Measurements from ENCODE around the gene MOB1A.
"Not testable (repeated sequence)": the region's sequence is repeated elsewhere in the genome, so short reads cannot be mapped to it uniquely, and the experiment has no call there.

The MOB1A gene

DNA sequence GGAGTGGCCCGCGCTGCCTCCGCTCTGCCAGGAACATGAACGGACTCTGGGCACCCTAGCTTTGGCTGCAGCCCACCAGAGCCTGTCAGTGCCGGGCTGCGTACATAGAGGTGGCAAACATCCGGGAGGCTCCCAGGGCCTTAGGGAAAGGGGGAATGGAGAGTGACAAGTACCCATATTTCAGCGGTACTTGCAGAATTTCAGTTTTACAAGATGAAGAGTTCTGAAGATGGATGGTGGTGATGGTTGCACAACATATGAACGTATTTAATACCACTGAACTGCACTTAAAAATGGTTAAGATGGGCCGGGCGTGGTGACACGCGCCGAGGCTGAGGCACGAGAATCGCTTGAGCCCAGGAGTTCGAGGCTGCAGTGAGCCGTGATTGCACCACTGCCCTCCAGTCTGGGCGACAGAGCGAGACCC is 20.6 kb upstream of the MOB1A start:
- DNase-seq (ENCODE audit: low read depth in 2 of 2, low spot score in 1 of 2) = no peak

DNA sequence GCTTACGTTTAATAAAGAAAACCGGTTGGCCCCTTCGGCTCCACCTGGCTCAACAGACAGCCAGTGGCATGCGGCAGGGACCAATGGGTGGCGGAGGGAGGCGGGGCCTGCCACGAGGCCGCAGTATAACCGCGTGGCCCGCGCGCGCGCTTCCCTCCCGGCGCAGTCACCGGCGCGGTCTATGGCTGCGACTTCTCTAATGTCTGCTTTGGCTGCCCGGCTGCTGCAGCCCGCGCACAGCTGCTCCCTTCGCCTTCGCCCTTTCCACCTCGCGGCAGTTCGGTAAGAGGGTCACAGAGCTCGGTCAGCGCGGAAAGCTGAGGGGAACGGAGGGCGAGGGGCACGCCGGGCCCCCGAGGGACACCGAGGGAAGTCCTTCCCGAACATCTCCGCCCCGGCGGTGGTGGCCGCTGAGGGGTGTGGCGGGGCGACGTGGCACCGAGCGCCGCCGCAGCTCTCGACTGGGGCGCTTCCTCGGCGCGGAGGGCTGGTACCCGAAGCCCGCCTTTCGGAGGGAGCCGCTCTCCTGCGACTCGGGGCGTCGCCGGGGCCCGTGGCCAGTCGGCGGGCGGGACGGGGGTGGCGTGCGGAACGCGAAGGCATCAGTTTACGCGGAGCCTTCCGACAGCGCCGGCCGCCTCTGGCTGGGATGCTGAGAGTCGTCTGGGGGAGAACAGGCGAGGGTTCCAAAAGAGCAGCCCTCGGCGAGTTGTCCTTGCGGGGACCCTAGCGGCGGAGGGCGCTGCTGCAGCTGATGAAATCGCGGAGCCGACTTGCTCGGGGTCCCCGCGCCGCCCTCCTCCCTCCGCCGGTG is 20.0 kb upstream of the MOB1A start, which contains the start of gene MTHFD2:
MTHFD2 (plus strand) TSS at position 155 of the 814 bp plus-strand sequence; CDS start at position 182, 27 bp downstream.
- peak; percentile 73 to 79 for DNase-seq (ENCODE audit: low read depth in 2 of 2, low spot score in 1 of 2)

DNA sequence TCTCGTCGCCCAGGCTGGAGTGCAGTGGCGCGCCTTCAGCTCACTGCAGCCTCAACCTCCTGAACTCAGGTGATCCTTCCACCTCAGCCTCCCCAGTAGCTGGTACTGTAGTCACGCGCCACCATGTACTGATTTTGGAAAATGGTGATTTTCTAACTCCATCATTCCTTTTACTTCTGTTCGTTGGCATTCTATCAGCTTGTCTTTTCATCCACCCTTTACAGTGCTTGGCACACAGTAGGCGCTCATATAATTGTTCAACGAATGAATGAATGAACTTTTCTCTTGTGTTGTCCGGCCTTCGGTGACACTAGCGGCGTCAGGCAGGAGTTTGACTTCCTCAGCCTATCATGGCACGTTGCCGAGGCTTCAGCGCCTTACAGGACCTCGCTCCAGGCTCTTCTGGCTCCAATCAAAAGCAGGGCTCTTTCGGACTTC is 19.4 kb upstream of the MOB1A start:
- no peak for DNase-seq (ENCODE audit: low read depth in 2 of 2, low spot score in 1 of 2)

DNA sequence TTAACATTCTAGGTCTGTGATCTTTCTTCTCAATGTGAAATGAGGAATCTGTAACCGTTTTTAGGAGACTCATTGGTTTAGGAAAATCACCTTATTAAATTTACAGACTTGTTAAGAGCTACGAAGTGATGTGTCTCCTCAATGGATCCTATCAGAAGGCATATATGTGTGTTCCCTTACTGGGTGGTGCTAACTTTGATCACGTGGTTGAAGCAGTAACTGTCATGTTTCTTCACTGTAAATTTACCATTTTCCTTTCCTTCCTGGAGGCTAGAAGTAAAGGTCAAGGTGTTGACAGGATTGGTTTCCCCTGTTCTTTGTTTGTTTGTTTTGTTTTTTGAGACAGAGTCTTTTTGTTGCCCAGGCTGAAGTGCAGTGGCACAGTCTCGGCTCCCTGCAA is 18.4 kb upstream of the MOB1A start:
- no peak for DNase-seq (ENCODE audit: low read depth in 2 of 2, low spot score in 1 of 2)

DNA sequence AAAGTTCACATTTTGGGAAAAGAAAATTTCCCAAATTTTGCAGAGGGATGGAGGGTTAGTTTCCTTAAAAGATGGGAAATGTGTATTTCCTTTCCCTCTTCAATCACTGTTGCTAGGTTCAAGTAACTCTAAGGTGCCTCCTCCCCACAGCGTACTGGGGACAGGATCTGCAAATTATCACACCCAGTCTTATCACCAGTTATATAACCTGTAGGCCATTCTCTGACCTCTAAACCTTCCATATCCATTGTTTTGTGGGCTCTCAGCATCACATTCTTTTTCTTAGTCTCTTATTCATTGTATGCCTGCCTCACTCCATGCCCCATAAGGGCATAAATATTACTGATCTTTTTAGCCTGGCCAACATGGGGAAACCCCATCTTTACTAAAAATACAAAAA is 16.1 kb upstream of the MOB1A start:
- DNase-seq (ENCODE audit: low read depth in 2 of 2, low spot score in 1 of 2) = no peak

DNA sequence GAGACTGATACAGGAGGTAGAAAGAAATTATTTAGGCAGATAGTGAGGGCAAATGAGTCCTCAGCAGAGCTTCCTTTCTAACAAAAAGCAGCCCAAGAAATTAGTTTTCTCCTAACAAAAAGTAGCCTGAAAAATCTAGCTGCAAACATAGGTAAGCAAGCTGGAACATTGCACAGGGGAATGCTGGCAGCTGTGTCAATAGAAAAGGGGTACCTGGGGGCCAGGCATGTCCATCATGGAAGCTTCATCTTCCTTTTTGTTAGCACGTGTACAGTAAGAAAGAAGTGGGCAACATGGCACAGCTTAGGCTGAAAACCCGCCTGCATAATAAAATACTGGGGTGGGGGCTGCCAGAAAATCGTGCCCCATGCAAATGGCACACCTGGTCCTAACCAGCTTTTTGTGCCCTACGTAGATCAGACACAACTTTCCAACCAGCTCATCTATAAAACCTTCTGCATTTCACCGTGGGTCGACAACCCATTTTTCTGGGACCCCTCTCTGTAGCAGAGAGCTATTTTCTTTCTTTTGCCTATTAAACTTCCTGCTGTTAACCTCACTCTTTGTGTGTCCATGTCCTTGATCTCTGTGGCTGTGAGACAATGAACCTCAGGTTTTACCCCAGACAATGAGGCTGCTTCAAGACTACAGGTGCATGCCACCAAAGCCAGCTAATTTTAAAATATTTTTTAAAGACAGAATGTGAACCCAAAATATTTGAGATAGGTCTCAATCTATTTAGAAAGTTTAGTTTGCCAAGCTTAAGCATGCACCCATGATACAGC is 13.1 kb upstream of the MOB1A start:
- no peak for DNase-seq (ENCODE audit: low read depth in 2 of 2, low spot score in 1 of 2)

DNA sequence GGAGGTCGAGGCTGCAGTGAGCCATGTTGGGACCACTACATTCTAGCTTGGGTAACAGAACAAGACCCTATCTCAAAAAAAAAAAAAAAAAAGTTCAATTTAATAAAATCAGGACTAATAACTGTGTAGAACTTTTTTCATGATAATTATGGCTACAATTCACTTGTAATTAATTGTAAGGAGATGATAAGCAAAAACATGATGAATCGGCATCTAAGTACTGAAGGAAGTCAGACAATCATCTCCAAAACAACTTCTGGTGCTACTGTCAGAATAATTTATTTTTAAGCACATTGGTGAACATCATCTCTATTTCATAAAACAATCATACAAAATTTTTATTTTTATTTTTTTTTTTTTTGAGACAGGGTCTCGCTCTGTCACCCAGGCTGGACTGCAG is 10.0 kb upstream of the MOB1A start:
- no peak for DNase-seq (ENCODE audit: low read depth in 2 of 2, low spot score in 1 of 2)

DNA sequence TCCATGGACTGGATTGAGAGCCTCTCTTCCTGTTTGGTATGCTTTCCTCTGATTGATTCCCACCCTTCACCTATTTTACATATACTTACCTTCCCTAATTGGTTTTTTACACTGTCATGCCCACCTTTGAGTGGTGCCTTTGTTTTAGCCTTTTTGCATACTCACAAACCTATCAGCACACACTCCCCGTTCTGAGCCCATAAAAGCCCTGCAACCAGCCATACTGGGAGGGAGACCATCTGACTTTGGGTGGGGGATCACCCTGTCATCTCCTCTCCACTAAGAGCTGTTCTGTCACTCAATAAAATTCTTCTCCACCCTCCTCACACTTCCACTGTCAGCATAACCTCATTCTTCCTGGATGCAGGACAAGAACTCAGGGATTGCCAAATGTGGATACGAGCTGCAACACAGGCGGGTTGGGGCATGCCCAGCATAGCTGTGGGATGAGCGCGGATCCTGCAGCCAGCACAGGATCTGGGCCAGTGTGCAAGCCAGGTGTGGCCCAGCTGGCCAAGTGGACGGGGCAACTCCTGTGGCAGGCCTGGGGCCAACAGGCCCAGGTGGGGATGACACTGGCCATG is 9.4 kb upstream of the MOB1A start:
- DNase-seq (ENCODE audit: low read depth in 2 of 2, low spot score in 1 of 2) = no peak

DNA sequence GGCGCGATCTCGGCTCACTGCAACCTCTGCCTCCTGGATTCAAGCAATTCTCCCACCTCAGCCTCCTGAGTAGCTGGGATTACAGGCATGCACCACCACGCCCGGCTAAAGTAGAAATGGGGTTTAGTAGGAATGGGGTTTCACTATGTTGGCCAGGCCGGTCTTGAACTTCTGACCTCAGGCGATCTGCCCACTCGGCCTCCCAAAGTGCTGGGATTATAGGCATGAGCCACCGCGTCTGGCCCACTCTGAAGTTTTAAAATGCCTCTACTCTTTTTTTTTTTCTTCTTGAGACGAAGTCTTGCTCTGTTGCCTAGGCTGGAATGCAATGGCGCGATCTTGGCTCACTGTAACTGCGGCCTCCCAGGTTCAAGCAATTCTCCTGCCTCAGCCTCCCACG is 8.0 kb upstream of the MOB1A start:
- DNase-seq (ENCODE audit: low read depth in 2 of 2, low spot score in 1 of 2) = not testable (repeated sequence)

DNA sequence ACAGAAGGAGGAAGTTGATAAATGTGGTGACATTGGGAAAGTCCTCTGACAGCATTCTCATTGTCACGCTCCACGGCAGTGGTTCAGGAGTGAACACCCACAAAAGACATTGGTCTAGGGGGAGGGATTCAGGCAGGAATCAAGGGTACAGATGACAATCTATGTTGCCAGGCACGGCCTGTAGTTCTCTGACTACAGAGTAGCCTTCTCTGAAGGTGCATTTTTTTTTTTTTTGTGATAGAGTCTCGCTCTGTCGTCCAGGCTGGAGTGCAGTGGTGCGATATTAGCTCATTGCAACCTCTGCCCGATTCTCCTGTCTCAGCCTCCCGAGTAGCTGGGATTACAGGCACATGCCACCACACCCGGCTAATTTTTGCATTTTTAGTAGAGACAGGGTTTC is 7.4 kb upstream of the MOB1A start:
- DNase-seq (ENCODE audit: low read depth in 2 of 2, low spot score in 1 of 2) = no peak

DNA sequence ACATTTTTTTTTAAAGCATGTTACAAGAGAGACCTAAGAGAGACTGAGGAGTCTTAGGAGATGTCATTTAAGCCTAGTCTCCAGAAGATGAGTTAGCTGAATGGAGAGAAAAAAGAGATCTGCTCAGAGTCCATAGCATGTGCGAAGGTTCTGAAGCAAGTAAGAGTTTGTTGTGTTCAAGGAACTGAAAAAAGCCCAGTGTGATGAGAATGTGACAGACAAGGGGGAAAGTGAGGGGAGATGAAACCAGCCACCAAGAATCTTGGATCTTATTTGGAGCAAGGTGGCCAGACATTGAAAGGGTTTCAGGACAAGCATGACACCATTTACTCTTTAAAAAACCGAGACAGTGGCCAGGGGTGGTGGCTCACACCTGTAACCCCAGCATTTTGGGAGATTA is 5.2 kb upstream of the MOB1A start:
- no peak for DNase-seq (ENCODE audit: low read depth in 2 of 2, low spot score in 1 of 2)

DNA sequence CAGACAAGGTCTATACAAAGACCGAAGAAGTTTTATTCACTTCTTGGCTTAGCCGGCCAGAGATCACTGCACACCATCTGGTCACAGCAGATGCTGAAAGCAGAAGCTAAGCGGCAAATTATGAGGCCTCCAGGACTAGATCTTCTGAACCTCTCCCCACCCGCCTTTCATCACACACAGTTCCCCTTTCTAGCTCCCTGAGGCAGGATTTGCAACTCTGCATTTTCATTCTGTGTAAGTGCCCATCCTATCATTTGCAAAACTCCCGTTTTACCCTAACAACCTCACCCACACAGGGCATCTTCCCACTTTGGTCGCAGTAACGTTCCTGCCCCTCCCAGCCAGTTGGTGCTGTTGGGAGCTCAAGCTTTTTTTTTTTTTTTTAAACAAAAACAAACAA is 3.1 kb upstream of the MOB1A start:
- DNase-seq (ENCODE audit: low read depth in 2 of 2, low spot score in 1 of 2) = no peak

DNA sequence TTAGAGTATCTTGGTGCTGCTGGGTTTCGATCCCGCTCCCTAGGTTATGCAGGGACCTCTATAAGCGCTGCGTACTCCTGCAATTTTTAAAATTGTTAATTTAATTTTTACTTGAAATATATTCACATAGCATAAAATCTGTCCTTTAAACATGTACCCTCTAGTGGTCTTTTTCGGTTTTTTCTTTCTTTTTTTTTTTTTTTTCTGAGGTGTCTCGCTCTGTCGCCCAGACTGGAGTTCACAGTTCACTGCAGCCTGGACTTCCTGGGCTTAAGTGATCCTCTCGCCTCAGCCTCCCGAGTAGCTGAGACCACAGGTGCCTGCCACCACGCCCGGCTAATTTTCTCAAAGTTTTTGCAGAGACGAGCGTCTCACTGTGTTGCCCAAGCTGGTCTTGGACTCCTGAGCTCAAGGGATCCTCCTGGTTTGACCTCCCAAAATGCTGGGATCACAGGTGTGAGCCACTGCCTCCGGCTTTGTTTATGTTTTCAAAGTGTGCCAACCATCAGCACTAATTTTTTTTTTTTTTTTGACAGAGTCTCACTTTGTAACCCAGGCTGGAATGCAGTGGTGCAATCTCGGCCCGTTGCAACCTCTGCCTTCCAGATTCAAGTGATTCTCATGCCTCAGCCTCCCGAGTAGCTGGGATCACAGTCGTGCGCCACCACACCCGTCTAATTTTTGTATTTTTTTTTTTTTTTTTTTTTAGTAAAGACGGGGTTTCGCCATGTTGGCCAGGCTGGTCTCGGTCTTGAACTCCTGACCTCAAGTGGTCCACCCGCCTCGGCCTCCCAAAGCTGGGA is 585 bp upstream of the MOB1A start:
- DNase-seq (ENCODE audit: low read depth in 2 of 2, low spot score in 1 of 2) = no peak

DNA sequence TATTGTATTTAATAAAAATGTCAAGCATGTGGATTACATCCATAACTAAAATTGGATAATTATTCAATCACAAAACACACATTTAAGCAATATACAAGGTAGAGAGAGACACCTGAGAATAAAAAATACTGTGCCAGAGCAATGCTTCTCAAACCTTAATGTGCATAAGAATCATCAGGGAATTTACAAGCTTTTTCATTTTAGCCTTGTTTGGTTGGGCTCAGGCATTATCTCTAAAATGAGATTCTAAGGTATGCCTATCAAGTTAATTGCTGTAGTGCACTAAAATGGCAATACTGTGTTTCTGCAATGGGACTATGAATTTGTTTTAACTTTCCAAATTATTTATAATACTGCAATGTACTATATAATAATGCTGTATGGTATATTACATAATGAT is 983 bp downstream of the MOB1A start:
- DNase-seq (ENCODE audit: low read depth in 2 of 2, low spot score in 1 of 2) = no peak

DNA sequence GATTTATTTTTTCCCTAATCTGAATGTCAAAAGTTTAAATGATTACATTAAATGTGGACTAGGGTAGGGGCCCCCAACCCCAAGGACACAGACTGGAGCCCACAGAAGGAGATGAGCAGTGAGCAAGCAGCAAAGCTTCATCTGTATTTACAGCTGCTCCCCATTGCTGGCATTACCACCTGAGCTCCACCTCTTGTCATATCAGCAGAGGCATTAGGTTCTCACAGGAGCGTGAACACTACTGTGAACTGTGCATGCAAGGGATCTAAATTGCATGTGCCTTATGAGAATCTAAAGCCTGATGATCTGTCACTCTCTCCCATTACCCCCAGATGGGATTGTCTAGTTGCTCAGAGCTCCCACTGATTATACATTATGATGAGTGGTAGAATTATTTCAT is 3.8 kb downstream of the MOB1A start:
- DNase-seq (ENCODE audit: low read depth in 2 of 2, low spot score in 1 of 2) = no peak

DNA sequence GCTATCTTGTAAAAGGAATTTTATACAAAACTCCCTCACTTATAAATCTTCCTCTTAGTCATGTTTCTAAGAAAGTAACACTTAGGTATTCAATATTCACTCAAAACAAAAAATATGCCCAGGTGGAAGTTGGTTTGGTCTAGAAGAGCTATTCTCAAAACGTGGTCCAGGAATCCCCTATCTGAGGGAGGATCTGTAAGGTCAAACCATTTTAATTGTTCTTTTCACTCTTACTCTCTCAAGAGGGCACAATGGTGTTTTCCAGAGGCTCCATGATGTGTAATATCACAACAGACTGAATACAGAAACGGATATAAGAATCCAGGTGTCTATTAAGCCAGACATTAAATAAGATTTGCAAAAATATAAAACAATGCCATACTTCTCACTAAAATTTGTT is 9.9 kb downstream of the MOB1A start:
- no peak for DNase-seq (ENCODE audit: low read depth in 2 of 2, low spot score in 1 of 2)

DNA sequence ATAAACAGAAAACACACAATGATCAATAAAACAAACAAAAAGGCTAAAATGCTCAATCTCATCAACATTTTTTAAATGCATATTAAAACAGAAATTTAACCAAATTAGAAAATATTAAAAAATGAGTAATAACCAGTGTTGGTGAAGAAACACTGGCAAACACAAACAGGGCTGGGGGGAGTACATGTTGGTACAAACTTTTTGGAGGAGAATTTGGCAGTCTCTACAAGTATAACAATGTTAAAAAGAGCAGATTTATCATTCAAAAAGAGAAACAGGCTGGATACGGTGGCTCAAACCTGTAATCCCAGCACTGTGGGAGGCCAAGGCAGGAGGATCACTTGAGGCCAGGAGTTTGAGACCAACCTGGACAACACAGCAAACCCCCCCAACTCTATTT is 13.9 kb downstream of the MOB1A start:
- no peak for DNase-seq (ENCODE audit: low read depth in 2 of 2, low spot score in 1 of 2)

DNA sequence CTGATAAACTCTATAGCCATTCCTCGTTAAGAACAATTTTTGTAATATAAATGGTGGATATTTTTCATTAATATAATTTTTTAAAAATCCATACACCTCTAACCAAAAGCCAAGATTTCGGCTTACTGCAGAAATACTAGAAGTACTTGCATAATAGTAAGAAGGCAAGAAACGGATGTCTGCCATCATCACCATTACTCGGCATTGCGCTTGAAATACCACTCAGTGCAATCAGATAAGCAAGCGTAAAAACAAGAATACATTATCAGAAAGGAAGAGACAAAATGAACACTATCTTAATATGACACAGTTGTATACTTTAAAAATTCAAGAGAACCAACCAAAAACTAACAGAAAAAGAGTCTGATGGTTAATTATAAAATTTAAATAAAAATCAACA is 15.7 kb downstream of the MOB1A start:
- DNase-seq (ENCODE audit: low read depth in 2 of 2, low spot score in 1 of 2) = no peak

DNA sequence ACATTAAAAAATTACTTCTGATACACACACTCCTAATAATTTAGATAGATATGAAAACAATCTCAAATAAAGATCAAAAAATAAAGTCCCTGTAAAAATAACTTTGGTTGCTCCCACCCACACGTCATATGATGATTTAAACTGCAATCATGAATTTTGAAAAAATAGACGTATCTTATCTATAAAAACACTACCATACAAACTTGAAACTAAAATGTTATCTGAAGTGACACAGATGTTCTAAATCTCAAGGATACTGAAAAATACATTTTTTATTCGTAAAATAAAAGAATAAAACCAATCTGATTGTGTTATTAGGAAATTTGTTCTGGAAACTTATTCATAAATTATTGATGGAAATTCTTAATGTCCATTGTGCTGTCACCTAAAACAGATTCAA is 22.8 kb downstream of the MOB1A start:
- no peak for DNase-seq (ENCODE audit: low read depth in 2 of 2, low spot score in 1 of 2)

DNA sequence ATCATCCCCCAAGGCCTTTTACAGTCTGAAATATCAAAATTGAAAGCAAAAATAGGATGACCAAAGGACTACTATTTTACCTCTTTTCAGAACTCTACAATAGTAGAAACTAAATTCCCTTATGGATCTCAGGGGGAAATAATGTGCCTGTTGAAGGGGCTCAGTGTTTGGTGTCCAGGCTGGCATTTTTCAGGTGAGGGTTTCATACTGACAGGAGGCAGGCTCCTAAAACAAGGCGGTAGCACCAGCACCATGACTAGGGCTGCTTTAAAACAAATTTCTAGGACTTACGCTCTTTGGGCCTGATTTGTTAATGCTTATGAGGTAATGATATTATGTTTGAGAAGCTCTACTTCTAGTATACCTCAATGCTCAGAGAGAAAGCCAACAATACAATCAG is 25.7 kb downstream of the MOB1A start:
- DNase-seq (ENCODE audit: low read depth in 2 of 2, low spot score in 1 of 2) = no peak
